Gastroesophageal sphincter (tissue), 4 donors: ENCODE results near the gene TTC19. TPM values are rescaled to one million over a fixed set of nuclear protein-coding genes. Genes with fewer than 3 reads are reported as not detected.

Source experiments
- ATAC-seq: fragments of 150-250 bp; one replicate; pipeline ENCODE4 v1.9.1; 2016; ENCODE audit warnings: mild to moderate bottlenecking, moderate library complexity
- H3K27ac ChIP-seq, 4 donors: fragments of 200-600 bp; sonication (generic) in 3 of 4; 1 replicate in 3 of 4; 2 replicates in 1 of 4; pipeline ENCODE4 v1.5.1; 2016 to 2019
- H3K27me3 ChIP-seq: fragments of 200-600 bp; sonication (generic); one replicate; pipeline ENCODE4 v1.5.1; 2019
- H3K36me3 ChIP-seq, 2 donors: fragments of 200-600 bp; sonication (generic); one replicate each; pipeline ENCODE4 v1.5.1; 2019; ENCODE audit warnings: control low read depth in 1 of 2
- H3K4me1 ChIP-seq, 3 donors: fragments of 200-600 bp; sonication (generic); 1 replicate in 2 of 3; 2 replicates in 1 of 3; pipeline ENCODE4 v1.5.1; 2016 to 2019; ENCODE audit warnings: control low read depth in 2 of 3
- H3K4me3 ChIP-seq, 2 donors: fragments of 200-600 bp; sonication (generic); one replicate each; pipeline ENCODE4 v1.5.1; 2019; ENCODE audit warnings: mild to moderate bottlenecking in 1 of 2, moderate library complexity in 1 of 2
- H3K9me3 ChIP-seq, 3 donors: fragments of 200-600 bp; sonication (generic); one replicate each; pipeline ENCODE4 v1.5.1; 2017 to 2019; ENCODE audit warnings: control low read depth in 2 of 3
- EP300 ChIP-seq: sonication (generic); formaldehyde crosslinking; IDR thresholded peaks from one replicate; pipeline ENCODE4 v1.6.1; 2017; ENCODE audit warnings: antibody characterized with exemption, mild to moderate bottlenecking
- POLR2A ChIP-seq, 2 donors: fragments of 450-650 bp; IDR thresholded peaks; one replicate each; pipeline ENCODE4 v1.6.1; 2017; ENCODE audit warnings: antibody characterized with exemption in 2 of 2, mild to moderate bottlenecking in 2 of 2, moderate library complexity in 1 of 2
- POLR2AphosphoS5 ChIP-seq: sonication (generic); formaldehyde crosslinking; IDR thresholded peaks from one replicate; pipeline ENCODE4 v1.6.1; 2017; ENCODE audit warnings: antibody characterized with exemption
- WGBS, 2 donors: methylation state at CpG; one replicate each; pipeline ENCODE4 v1.1.5; 2018; ENCODE audit warnings: low coverage in 1 of 2; 5-methylcytosine and 5-hydroxymethylcytosine counted together
- total RNA-seq, 4 donors: library from RNA; depleted of rRNA; stranded (reverse); fragments of >200 nt; gene quantifications; one replicate each; pipeline ENCODE4 v1.1.0, GENCODE V29; 2016
- TF ChIP-seq, protein P1 (sequence below), 4 experiments: fragments of 200-600 bp in 2 of 4; fragments of 450-650 bp in 2 of 4; sonication (generic) in 1 of 4; IDR thresholded peaks; one replicate each; pipeline ENCODE4 v1.5.1; 2017 to 2019; ENCODE audit warnings: antibody characterized with exemption in 4 of 4, mild to moderate bottlenecking in 2 of 4, moderate library complexity in 2 of 4

TTC19 gene
- total RNA-seq, 4 donors from 2014 or later, result 22.1 to 57.1 (median 40.0) TPM

DNA sequence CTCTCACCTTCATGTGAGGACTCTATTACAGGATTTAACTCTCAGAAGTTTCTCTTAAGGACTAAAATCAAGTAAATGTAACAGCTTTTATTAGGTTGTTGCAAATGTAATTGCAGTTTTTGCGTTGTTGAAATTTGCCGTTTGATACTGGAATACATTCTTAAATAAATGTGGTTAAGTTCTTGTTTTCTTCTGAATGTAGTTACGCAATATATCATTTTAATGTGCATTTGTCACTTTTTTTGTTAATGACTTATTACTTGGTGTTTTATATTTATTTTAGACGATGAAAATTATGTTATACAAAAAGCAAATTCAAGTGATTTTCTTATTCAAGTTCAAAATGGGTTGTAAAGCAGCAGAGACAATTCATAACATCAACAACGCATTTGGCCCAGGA lies 76.3 kb downstream of the TTC19 start:
- no peaks in the 10 kb centered on the region for H3K27me3 ChIP-seq
- no peak for TF ChIP-seq EP300
- TF ChIP-seq, protein P1, sequence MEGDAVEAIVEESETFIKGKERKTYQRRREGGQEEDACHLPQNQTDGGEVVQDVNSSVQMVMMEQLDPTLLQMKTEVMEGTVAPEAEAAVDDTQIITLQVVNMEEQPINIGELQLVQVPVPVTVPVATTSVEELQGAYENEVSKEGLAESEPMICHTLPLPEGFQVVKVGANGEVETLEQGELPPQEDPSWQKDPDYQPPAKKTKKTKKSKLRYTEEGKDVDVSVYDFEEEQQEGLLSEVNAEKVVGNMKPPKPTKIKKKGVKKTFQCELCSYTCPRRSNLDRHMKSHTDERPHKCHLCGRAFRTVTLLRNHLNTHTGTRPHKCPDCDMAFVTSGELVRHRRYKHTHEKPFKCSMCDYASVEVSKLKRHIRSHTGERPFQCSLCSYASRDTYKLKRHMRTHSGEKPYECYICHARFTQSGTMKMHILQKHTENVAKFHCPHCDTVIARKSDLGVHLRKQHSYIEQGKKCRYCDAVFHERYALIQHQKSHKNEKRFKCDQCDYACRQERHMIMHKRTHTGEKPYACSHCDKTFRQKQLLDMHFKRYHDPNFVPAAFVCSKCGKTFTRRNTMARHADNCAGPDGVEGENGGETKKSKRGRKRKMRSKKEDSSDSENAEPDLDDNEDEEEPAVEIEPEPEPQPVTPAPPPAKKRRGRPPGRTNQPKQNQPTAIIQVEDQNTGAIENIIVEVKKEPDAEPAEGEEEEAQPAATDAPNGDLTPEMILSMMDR (IDR thresholded peaks at IDR 0.05), result no peak
- TF ChIP-seq POLR2AphosphoS5, result no peak
- no peak for TF ChIP-seq POLR2A (IDR thresholded peaks at IDR 0.05)
- 95 to 98% methylated on average over 5 of the region's 5 CpGs for WGBS, 2 donors
- no peak overlapping the region for H3K27ac ChIP-seq
- no peaks in the 10 kb centered on the region for H3K4me1 ChIP-seq
- no peak overlapping the region for H3K4me3 ChIP-seq
- H3K9me3 ChIP-seq, result no peaks in the 10 kb centered on the region
- no peak for ATAC-seq
- H3K36me3 ChIP-seq, result peaks cover 9 to 88% of the 10 kb centered on the region in 2 donors

Other genes with a start within 250 kb of the TTC19 start
- gene ADORA2B, start 54.7 kb upstream of the TTC19 start, total RNA-seq, result 1 to 10 TPM in 2 of 4 donors, under 1 TPM in 1, not detected in 1; 0.40 to 2.0 (median 1.2) TPM
- 10 to 100 TPM; 12.1 to 32.4 (median 13.6) TPM for gene ZSWIM7, start 120 bp upstream of the TTC19 start, total RNA-seq
- 100 to 1,000 TPM in 3 of 4 donors, 10 to 100 TPM in 1; 76.3 to 160 (median 108) TPM for gene NCOR1, start 215.7 kb downstream of the TTC19 start, total RNA-seq
- gene PIGL, start 217.4 kb downstream of the TTC19 start, total RNA-seq, result 10 to 100 TPM in 3 of 4 donors, 1 to 10 TPM in 1; 5.6 to 73.0 (median 29.6) TPM